C4-2B (cell line): ENCODE measurements around the gene SMIM29.
A peak's percentile ranks its signal among the peaks of the same experiment; 100 is the strongest.

Source experiments
- H3K27ac ChIP-seq: fragments of 450-650 bp; 2 replicates; pipeline ENCODE4 v1.5.1; 2017
- CTCF ChIP-seq: fragments of 450-650 bp; conservative IDR thresholded peaks from 2 replicates; pipeline ENCODE4 v1.5.1; 2017; ENCODE audit warnings: mild to moderate bottlenecking
- ZFX ChIP-seq: fragments of 450-650 bp; IDR thresholded peaks from 2 replicates; pipeline ENCODE4 v1.6.1; 2017

SMIM29 gene

GRCh38 chr6:34236443-34237315 is 12.1 kb downstream of the SMIM29 start, which contains the start of gene HMGA1:
TSS of gene HMGA1 (plus strand) at chr6:34236873. CDS start at chr6:34240781, 3,908 bp downstream.
- TF ChIP-seq CTCF (no peak), ZFX (no peak)
- peak within 1 kb of the TSS; percentile 97 for H3K27ac ChIP-seq

GRCh38 chr6:34236131-34236442 is 12.7 kb downstream of the SMIM29 start:
- TF ChIP-seq ZFX (no peak), CTCF (no peak)
- peak overlapping the region; percentile 97 for H3K27ac ChIP-seq

- TF ChIP-seq CTCF, result no peak
- TF ChIP-seq ZFX, result no peak
- no peak overlapping the region; the same call in 1 of the 2 replicates for H3K27ac ChIP-seq
Observed at GRCh38 chr6:34235307-34236130, 13.3 kb downstream of the SMIM29 start.

- no peak for TF ChIP-seq ZFX
- no peak for TF ChIP-seq CTCF
- no peak overlapping the region for H3K27ac ChIP-seq
Observed at GRCh38 chr6:34234667-34235306, 14.0 kb downstream of the SMIM29 start.

- TF ChIP-seq ZFX, result no peak
- no peak for TF ChIP-seq CTCF
- no peak overlapping the region for H3K27ac ChIP-seq
Observed at GRCh38 chr6:34233867-34234266, 14.9 kb downstream of the SMIM29 start.

- TF ChIP-seq ZFX (no peak), CTCF (no peak)
- H3K27ac ChIP-seq, result no peak overlapping the region
Observed at GRCh38 chr6:34232901-34233300, 15.9 kb downstream of the SMIM29 start.
